ENCODE data around the gene CASP10.

CASP10 gene

DNA sequence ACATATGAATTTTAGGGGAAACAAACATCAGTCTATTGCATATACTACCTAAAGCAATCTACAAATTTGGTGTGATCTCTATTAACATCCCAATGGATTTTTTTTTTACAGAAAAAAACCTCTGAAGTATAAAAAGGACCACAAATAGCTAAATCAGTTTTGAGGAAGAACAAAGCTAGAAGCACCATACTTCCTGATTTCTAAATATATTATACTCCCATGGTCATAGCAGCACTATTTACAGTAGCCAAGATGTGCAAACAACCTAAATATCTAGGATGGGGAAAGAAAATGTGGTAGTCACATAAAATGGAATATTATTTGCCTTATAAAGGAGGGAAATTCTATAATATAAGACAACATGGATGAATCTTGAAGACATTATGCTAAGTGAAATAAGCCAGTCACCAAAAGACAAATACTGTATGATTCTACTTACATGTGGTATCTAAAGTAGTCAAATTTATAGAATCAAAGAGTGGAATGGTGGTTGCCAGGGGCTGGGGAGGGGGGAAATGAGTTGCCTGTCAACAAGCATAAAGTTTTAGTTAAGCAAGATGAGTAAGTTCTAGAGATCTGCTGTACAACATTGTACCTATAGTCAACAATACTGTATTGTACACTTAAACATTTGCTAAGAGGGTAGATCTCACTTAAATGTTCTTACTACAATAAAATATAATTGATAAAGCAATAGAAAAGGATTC is 59.8 kb downstream of the CASP10 start:
- Histone ChIP-seq H3K9ac (no peak overlapping the region), H3K4me2 (peak overlapping the region in 10 of 11 experiments; percentile 23 to 67 (median 42); a peak in 20 of 22 replicates), H3K27ac (peak overlapping the region in 2 of 11 experiments; percentile 11 to 14; a peak in 3 of 22 replicates), H3K27me3 (no peaks in the 10 kb centered on the region), H3K36me3 (peaks cover 0 to 53% (median 32%) of the 10 kb centered on the region in 11 experiments; a peak in 18 of 22 replicates), H3K4me1 (peaks cover 38 to 73% (median 60%) of the 10 kb centered on the region in 10 experiments), H3K4me3 (no peak overlapping the region), H3K9me3 (replicated peaks in 1 of 11) (peaks cover 0 to 36% (median 32%) of the 10 kb centered on the region in 11 experiments; a peak in 19 of 22 replicates), H4K20me1 (no peaks in the 10 kb centered on the region)
- TF ChIP-seq Cebpa-rat (IDR thresholded peaks at IDR 0.05): no peak

DNA sequence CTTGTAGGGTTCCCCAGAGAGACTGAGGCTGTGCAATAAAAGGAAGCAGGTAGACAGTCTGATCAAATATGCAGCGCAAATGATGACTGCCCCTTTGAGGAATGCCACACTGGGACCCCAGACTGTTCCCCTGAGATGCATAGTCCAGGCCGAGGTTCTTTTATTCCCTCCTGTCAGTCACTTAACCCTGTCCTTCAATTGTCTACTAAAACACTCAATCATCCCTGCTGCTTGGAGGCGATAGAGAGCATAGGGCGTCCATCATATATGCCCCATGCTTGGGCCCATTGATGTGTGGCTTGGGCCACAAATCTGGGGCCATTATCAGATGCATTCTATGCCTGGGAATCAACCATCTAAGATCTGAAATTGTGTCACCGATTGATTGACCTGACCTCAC is 61.9 kb downstream of the CASP10 start:
- Histone ChIP-seq H3K4me2 (peak overlapping the region in 10 of 11 experiments; percentile 0 to 64 (median 56); a peak in 18 of 22 replicates), H4K20me1 (no peaks in the 10 kb centered on the region), H3K4me1 (peaks cover 33 to 57% (median 47%) of the 10 kb centered on the region in 10 experiments), H3K9me3 (replicated peaks in 1 of 11) (peaks cover 0 to 32% (median 24%) of the 10 kb centered on the region in 11 experiments; a peak in 19 of 22 replicates), H3K36me3 (peaks cover 0 to 49% (median 29%) of the 10 kb centered on the region in 11 experiments; a peak in 18 of 22 replicates), H3K27me3 (no peaks in the 10 kb centered on the region), H3K9ac (no peak overlapping the region), H3K27ac (peak overlapping the region in 6 of 11 experiments; percentile 25 to 55 (median 38); a peak in 10 of 22 replicates), H3K4me3 (no peak overlapping the region)
- no peak for TF ChIP-seq Cebpa-rat (IDR thresholded peaks at IDR 0.05)

DNA sequence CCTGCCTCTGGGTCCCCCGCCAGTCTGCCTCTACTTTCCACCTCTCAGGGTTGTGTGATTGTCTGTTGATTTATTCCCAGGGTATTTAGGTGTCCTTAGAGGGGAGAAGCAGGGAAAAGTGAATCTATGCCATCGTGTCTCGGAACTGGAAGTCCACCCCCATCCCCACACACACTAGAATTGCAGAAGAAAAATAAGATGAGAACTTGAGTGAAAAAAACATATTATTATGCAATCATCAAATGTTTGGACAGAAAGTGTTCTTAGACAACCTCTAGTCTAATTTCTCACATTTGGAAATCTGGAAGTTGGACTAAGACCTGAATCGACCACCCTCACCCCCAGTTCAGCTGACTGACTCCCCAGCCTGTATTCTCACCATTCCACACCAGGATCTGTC is 63.3 kb downstream of the CASP10 start:
- Histone ChIP-seq H3K27me3 (no peaks in the 10 kb centered on the region), H3K9ac (peak overlapping the region in 1 of 11 experiments; percentile 17; a peak in 1 of 22 replicates), H3K4me2 (peak overlapping the region in 7 of 11 experiments; percentile 1 to 64 (median 40); a peak in 6 of 22 replicates), H3K36me3 (peaks cover 0 to 44% (median 23%) of the 10 kb centered on the region in 11 experiments; a peak in 13 of 22 replicates), H3K9me3 (replicated peaks in 1 of 11) (peaks cover 0 to 30% (median 20%) of the 10 kb centered on the region in 11 experiments; a peak in 18 of 22 replicates), H3K4me3 (no peak overlapping the region), H3K27ac (peak overlapping the region in 5 of 11 experiments; percentile 24 to 57 (median 41); a peak in 4 of 22 replicates), H3K4me1 (peaks cover 34 to 55% (median 48%) of the 10 kb centered on the region in 10 experiments), H4K20me1 (no peaks in the 10 kb centered on the region)
- peak in 5 of 11 experiments; percentile 9 to 63 (median 19); a peak in 4 of 22 replicates for TF ChIP-seq Cebpa-rat (IDR thresholded peaks at IDR 0.05)

DNA sequence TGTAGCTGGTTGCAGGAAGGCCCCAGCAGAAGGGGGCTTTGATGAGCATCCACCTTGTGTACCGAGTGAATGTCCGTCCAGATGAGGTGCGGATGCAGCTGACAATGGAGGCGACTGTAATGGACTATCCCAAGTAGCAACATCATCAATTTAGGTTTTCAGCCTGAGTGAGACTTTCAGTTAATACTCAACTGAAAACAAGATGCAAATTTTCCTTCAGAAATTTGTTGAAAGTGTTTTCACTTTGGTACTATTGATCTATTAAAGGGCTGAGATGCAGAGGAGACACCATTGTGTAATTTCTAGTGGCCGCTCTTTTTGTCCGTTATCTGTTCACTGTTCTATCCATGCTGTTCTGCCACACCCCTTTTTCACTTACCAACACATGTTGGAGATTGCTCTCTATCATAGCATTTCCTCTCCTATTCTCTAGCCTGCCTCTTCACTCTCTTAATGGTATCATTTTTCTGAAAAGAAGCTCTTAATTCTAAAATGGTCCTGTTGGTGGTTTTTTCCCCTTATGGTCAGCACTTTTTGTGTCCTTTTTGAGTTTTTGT is 65.4 kb downstream of the CASP10 start:
- Histone ChIP-seq H3K4me2 (peak overlapping the region in 1 of 11 experiments; percentile 30; a peak in 1 of 22 replicates), H3K27ac (no peak overlapping the region)

DNA sequence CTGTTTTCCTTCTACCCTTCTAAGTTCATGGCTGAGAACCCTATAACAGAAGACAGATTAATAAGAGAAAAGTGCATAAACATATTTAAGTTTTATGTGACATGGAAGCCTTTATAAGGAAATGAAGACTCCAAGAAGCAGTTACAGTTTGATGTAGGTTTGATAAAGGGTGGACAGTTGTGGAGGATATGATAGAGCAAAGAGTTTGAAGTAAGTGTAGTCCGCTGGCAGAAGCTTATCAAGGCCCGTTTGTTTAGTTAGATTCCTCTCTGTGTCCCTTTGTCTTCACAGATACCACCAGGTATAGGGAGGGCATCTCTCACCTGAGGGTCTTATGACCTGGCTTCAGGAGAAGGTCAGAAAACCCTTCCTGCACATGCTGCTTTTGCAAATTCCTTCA is 66.9 kb downstream of the CASP10 start:
- no peak for TF ChIP-seq Cebpa-rat (IDR thresholded peaks at IDR 0.05)
- Histone ChIP-seq H3K27ac (peak overlapping the region in 2 of 11 experiments; percentile 8 to 98; a peak in 1 of 22 replicates), H3K27me3 (no peaks in the 10 kb centered on the region), H3K36me3 (peaks cover 0 to 43% (median 14%) of the 10 kb centered on the region in 11 experiments; a peak in 10 of 22 replicates), H3K9me3 (replicated peaks in 1 of 11) (peaks cover 0 to 27% (median 9%) of the 10 kb centered on the region in 11 experiments; a peak in 10 of 22 replicates), H3K4me3 (no peak overlapping the region), H3K9ac (no peak overlapping the region), H3K4me1 (peaks cover 37 to 65% (median 52%) of the 10 kb centered on the region in 10 experiments), H3K4me2 (no peak overlapping the region), H4K20me1 (no peaks in the 10 kb centered on the region)

More for the DNA sequence above, 65.4 kb downstream of the CASP10 start:
- TF ChIP-seq Cebpa-rat (IDR thresholded peaks at IDR 0.05): no peak
- Histone ChIP-seq H3K9ac (no peak overlapping the region), H3K36me3 (peaks cover 0 to 35% (median 14%) of the 10 kb centered on the region in 11 experiments; a peak in 10 of 22 replicates), H3K9me3 (replicated peaks in 1 of 11) (peaks cover 0 to 27% (median 9%) of the 10 kb centered on the region in 11 experiments; a peak in 10 of 22 replicates), H4K20me1 (no peaks in the 10 kb centered on the region), H3K4me1 (peaks cover 31 to 62% (median 55%) of the 10 kb centered on the region in 10 experiments), H3K27me3 (no peaks in the 10 kb centered on the region), H3K4me3 (no peak overlapping the region)

DNA sequence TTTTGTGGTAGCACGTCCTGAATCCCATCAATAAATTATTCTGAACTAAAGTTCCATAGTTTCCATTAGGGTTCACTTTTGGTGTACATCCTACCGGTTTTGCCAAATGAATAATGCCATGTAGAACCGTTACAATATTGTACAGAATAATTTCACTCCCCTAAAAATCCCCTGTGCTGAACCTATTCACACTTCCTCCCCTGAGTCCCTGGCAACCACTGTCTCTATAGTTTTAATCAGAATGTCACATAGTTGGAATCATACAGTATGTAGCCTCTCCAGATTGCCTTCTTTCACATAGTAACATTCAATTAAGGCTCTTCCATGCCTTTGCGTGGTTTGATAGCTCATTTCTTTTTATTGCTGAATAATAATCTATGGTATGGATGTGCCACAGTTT is 67.8 kb downstream of the CASP10 start:
- Histone ChIP-seq H3K4me3 (no peak overlapping the region), H4K20me1 (no peaks in the 10 kb centered on the region), H3K27me3 (no peaks in the 10 kb centered on the region), H3K27ac (peak overlapping the region in 3 of 11 experiments; percentile 69 to 99 (median 98); a peak in 4 of 22 replicates), H3K9me3 (replicated peaks in 1 of 11) (peaks cover 0 to 27% (median 9%) of the 10 kb centered on the region in 11 experiments; a peak in 10 of 22 replicates), H3K9ac (no peak overlapping the region), H3K4me2 (no peak overlapping the region; a peak in 1 of 22 replicates), H3K36me3 (peaks cover 0 to 43% (median 14%) of the 10 kb centered on the region in 11 experiments; a peak in 9 of 22 replicates), H3K4me1 (peaks cover 29 to 64% (median 44%) of the 10 kb centered on the region in 10 experiments)
- no peak for TF ChIP-seq Cebpa-rat (IDR thresholded peaks at IDR 0.05)

DNA sequence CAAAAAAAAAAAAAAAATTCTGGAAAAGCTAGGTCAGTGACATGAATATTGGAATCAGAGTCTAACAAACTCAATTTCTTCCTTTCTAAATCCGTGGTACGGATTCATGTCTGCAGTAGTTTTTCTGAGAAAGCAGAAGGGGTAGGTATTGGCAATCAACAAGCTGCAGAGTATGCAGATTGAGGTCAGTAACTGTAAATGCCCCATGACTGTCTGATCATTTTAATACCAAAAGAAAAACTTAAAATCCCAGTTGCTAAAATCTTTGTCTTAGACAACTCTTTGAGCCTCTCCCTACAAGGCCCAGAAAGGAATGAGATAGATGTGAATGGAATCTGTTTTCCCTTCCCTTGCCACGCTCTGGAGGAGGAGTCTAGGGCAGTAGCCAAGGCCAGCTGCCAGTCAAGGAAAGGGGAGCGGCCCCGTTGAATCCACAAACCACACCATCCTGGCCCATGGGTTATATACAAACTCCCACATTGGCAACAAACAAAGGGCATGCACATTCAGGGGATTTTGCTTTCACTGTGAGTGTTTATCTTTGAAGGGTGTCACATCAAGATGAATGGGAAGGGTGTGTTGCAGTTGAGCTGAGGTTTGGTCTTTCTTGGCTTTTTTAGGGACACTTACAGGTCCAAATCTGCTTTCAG is 71.3 kb downstream of the CASP10 start:
- peak overlapping the region in 8 of 11 experiments; percentile 7 to 53 (median 28); a peak in 11 of 22 replicates for H3K4me2 ChIP-seq
- peak overlapping the region in 6 of 11 experiments; percentile 6 to 99 (median 74); a peak in 10 of 22 replicates for H3K27ac ChIP-seq
- 0 out of 22 replicates have a peak overlapping the region, but pooled peaks of 1 of the 11 experiments have one; percentile 13 for H3K9ac ChIP-seq
- no peaks in the 10 kb centered on the region for H3K27me3 ChIP-seq
- H4K20me1 ChIP-seq: no peaks in the 10 kb centered on the region
- H3K9me3 ChIP-seq (replicated peaks in 1 of 11): peaks cover 0 to 23% (median 8%) of the 10 kb centered on the region in 11 experiments; a peak in 9 of 22 replicates
- TF ChIP-seq Cebpa-rat (IDR thresholded peaks at IDR 0.05): no peak
- H3K36me3 ChIP-seq: peaks cover 0 to 37% (median 11%) of the 10 kb centered on the region in 11 experiments; a peak in 8 of 22 replicates
- H3K4me3 ChIP-seq: no peak overlapping the region
- peaks cover 29 to 85% (median 57%) of the 10 kb centered on the region in 10 experiments for H3K4me1 ChIP-seq

DNA sequence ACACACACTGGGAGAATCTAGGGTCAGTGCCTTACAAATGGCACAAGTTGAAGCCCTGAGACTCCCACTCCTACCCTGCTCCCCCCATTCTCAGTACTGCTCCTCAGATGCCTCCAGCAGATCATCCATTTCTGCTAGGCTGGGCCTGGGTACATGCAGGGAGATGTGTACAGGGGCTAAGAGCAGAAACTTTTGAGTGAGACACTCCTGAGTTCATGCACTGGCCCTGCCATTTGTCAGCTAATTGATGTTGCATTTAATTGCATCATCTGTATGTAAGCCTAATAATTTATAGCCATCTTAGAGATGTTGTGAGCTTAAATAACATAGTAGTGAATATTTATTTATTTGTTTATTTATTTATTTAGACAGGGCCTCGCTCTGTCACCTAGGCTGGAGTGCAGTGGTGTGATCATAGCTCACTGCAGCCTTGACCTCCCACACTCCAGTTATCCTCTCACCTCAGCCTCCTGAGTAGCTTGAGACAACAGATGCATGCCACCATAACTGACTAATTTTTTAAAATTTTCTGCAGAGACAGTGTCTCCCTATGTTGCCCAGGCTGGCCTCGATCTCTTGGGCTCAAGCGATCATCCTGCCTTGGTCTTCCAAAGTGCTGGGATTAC is 72.6 kb downstream of the CASP10 start:
- Histone ChIP-seq H3K4me1 (peaks cover 42 to 93% (median 69%) of the 10 kb centered on the region in 10 experiments), H3K9ac (no peak overlapping the region), H3K36me3 (peaks cover 0 to 24% (median under 1%) of the 10 kb centered on the region in 11 experiments; a peak in 6 of 22 replicates), H3K27me3 (no peaks in the 10 kb centered on the region), H3K9me3 (replicated peaks in 1 of 11) (peaks cover 0 to 12% (median under 1%) of the 10 kb centered on the region in 11 experiments; a peak in 5 of 22 replicates), H4K20me1 (no peaks in the 10 kb centered on the region), H3K27ac (peak overlapping the region in 8 of 11 experiments; percentile 94 to 99 (median 98); a peak in 11 of 22 replicates), H3K4me2 (peak overlapping the region in 2 of 11 experiments; percentile 13 to 28; a peak in 2 of 22 replicates), H3K4me3 (no peak overlapping the region)
- TF ChIP-seq Cebpa-rat (IDR thresholded peaks at IDR 0.05): no peak

Data from BLaER1 treated with 17β-estradiol and CSF1 and Interleukin-3, amounts not matched to agents 10 nM and 100 nM (cell line).